Measurements from ENCODE around the gene EEIG1.
"Not testable (repeated sequence)": the region's sequence is repeated elsewhere in the genome, so short reads cannot be mapped to it uniquely, and the experiment has no call there.

The EEIG1 gene

GRCh38 chr9:127980706-127981558 lies at the start of gene EEIG1:
TSS of gene EEIG1 (minus strand) at chr9:127980989. CDS start at chr9:127980137, 852 bp downstream.
- DNase-seq: peak; percentile 98

- no peak for DNase-seq
These were observed 46.9 kb upstream of the EEIG1 start for GRCh38 chr9:128027705-128028104.

DNA sequence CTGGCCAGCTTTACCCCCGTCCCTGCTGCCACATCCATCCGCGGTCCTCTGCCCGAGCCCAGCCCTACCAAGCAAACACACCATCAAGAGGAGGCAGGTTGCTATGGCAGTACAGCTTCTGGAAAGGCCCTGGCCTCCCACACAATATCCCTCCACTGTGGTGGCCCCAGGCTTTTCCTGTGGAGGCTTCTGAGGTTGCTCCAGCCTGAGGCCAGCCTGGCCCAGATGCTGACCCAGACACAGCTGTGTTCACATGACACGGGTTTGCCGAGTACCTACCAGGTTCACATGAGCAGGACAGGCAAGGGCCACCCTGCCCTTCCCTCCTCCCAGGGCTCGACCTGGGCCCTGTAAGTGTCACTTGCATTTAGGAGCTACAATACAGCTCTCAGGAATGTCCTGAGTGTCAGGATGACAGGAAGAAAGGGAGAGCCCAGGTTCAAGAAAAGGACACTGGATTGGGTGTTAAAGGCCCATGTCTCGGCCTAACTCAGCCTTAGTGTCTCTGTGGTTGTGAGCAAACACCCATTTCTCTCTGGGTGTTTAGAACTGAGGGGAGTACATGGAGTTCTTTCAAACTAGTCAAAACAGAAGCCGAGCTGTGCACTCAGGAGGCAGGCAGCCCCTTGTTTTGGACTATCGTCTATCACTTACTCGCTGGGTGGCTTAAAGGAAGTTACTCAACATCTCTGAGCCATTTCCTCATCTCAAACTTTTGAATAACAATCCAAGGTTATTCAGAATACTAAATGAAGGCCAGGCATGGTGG lies 46.2 kb upstream of the EEIG1 start:
- peak; percentile 86 for DNase-seq

DNA sequence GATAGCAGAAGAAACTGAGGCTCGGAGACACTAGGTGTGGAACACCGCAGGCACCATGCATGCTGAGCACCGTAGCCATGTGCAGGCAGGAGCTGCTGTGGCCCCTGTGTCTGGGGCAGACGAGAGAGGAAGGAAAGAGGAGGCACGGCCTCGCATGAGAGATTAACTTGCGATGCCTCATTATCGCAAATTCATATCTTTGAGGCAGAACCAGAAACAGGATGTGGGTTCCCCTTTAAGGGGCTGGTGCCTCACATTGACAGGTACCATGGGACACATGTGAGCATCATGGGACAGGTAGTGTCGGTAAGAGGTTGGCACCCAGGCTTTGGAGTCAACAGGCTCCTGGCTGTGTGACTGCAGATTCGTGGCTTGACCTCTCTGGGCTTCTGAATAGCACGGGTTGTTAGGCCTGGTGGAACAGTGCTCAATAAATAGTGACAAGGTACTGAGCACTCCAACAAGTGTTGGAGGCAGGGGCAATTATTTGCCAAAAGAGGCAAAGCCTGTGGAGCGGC lies 45.5 kb upstream of the EEIG1 start:
- peak; percentile 88 for DNase-seq

GRCh38 chr9:128025736-128026135 lies 44.9 kb upstream of the EEIG1 start:
- peak; percentile 40 for DNase-seq

GRCh38 chr9:128024761-128025308 lies 44.0 kb upstream of the EEIG1 start:
- DNase-seq: no peak

DNA sequence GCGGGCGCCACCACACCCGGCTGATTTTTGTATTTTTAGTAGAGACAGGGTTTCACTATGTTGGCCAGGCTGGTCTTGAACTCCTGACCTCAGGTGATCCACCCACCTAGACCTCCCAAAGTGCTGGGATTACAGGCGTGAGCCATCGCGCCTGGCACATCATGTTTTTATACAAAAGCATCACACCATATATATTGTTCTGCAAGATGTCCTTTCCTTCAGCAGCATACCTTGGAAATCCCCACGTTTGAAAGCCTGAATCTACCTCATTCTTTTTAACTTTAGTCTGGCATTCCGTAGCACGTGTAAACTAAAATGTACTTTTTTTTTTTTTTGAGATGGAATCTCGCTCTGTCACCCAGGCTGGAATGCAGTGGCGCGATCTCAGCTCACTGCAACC lies 42.9 kb upstream of the EEIG1 start:
- DNase-seq: not testable (repeated sequence)

- no peak for DNase-seq
These were observed 42.1 kb upstream of the EEIG1 start for GRCh38 chr9:128022886-128023285.

DNA sequence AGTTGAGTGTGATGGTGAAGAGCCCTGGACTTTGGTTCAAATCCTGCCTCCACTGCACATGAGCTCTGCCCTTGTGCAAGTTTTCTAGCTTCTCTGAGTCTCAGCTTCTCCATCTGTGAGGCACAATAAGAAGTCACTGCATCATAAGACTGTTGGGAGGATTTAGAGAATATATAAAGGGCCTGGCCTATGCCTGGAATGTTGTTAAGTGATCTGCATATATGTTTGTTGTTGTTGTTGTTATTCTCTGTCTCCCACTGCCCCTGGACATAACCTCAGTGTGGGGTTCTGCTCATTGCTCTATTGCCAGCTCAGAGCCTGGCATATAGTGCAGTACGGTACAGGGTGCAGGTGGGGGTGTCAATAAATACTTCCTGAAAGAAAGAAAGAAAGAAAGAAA lies 40.3 kb upstream of the EEIG1 start:
- no peak for DNase-seq

DNA sequence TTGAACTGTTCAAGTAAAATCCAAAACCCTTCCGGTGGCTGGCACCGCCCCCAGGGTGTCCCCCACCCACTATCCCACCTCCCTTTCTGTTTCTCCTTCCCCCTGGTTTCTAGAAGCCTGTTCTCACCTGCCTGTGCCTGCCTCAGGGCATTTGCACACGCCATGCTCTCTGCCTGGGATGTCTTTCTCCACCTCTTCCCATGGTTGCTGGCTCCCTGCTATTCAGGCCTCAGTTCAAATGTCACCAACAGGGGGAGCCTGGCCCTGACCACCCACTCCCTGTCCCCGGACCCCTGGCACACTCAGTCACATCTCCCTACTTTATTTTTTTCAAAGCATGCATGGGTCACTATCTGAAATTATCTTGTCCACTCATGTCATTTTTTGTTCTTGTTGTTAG lies 39.9 kb upstream of the EEIG1 start:
- DNase-seq: no peak

GRCh38 chr9:128015696-128016095 lies 34.9 kb upstream of the EEIG1 start:
- DNase-seq: no peak

DNA sequence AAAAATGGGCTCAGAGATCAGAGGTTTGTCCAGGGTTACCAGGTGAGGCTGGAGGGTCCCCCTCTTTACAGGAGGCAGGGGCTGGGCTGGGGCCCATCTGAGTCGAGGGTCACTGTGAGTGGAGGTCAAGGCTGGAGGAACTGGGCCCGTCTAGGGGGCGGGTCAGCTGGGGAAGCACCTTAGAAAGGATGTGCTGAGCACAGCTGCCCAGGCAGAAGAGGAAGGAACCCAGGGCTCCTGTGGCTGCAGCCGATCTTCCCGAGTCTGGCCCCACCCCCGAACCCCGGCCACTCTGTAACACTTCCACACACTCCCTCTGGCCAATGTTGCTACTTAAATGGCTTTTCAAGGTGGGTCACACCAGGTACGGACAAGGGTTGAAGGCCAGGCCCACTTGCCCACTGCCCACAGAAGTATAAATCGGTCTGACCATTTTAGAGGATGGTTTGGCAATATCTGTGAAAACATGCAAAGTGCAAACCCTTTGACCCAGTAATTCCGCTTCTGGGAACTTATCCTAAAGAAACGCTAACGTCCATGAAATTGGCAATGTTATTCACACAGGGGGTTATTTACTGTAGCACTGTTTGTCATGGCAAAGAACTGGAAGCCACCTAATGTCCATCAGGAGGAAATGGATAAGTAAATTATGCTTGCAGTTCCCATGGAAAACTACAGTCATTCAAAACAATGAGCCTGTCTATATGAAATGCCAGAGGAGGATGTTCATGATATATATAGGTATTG lies 30.5 kb upstream of the EEIG1 start:
- DNase-seq: no peak

DNA sequence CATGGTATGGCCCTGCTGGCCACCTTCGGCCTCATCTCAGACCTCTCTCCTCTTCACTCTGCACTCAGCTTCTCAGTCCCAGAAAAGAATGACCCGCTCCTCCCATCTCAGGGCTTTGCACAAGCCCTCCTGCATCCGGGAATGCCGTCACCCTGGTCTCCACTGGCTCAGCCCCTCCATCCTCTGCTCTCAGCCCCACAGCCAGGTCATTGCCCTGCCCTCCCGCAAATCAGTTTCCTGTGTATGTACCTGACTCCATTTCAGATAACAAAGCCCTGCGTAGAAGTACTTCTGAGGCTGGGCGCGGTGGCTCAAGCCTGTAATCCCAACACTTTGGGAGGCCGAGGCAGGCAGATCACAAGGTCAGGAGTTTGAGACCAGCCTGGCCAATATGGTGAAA lies 28.9 kb upstream of the EEIG1 start:
- DNase-seq: no peak

DNA sequence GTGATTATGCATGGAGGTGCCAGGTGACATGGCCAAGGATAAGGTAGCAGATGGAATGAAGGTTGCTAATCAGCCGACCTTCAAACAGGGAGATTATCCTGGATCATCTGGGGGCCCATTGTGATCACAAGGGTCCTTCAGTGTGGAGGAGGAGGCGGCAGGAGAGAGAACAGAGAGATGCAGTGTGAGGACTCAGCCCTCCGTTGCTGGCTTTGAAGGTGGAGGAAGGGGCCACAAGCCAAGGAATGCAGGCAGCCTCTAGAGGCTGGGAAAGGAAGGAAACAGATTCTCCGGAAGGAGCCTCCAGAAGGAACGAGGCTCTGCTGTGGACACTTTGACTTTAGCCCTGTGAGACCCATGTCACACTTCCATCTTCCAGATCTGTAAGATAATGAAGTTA lies 27.4 kb upstream of the EEIG1 start:
- DNase-seq: no peak

DNA sequence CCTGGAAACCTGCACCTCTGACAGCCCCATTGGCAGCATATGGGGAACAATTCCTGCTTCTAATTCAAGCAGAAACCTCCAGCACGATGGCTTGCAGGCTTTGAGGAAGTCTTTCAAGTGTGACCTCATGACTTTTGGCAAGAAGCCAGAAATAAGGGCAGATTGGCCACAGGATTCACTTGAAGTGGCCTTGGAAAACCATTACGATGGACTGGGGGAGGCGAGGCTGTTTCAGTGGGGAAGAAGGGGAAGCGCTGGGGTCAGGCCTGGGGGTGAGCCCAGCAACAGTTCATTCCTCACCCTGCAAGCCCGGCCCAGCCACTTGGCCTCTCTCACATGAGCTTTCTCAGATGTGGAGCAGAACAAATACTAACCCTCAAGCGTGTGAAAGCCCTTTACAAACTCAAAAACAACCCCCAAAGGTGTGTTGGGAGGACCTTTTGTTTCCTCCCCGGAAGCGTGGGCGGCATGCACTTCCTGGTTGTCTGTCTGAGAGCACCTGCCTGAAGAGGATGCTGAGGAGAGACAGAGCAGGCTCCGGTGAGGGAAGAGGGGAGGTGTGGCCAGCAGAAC lies 26.9 kb upstream of the EEIG1 start:
- DNase-seq: peak; percentile 81

- DNase-seq: no peak
These were observed 25.7 kb upstream of the EEIG1 start for GRCh38 chr9:128006332-128006996.

DNA sequence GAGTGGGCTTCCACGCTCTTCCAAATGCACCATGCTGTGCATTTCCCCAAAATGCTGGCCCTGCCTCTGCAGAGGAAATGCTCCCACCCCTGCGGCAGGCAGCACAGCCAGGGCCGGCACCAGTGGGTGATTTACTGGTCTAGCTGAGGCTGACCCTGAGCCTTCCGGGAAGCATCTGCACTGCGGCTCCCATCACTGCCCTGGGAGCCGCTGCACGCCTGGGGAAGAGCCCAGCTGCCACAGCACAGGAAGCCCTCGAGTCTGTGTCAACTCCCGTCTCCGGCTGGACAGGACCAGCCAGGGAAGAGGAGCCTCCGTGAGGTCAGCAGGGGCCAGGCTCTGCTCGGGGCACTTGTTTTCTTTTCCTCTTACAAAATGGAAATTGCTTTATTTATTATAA lies 25.1 kb upstream of the EEIG1 start:
- no peak for DNase-seq

GRCh38 chr9:128003966-128004604 lies 23.3 kb upstream of the EEIG1 start:
- DNase-seq: no peak

- no peak for DNase-seq
These were observed 22.2 kb upstream of the EEIG1 start for GRCh38 chr9:128002959-128003358.

DNA sequence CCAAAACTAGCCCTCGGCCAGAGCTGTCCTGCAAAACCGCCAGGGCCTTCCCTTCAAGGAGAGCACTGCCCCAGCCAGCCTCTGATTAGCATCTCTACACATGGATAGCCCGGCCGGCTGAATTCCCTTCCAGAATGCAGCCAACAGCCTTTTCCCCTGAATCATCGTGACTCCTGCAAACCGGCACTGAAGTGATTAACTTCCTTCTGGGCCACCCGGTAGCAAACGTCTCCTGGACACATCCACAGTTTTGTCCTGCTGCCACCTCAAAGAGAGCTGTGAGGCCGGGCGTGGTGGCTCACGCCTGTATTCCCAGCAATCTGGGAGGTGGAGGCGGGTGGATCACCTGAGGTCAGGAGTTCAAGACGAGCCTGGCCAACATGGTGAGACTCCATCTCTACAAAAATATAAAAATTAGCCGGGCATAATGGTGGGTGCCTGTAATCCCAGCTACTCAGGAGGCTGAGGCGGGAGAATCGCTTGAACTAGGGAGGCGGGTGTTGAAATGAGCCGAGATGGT lies 21.1 kb upstream of the EEIG1 start:
- no peak for DNase-seq

DNA sequence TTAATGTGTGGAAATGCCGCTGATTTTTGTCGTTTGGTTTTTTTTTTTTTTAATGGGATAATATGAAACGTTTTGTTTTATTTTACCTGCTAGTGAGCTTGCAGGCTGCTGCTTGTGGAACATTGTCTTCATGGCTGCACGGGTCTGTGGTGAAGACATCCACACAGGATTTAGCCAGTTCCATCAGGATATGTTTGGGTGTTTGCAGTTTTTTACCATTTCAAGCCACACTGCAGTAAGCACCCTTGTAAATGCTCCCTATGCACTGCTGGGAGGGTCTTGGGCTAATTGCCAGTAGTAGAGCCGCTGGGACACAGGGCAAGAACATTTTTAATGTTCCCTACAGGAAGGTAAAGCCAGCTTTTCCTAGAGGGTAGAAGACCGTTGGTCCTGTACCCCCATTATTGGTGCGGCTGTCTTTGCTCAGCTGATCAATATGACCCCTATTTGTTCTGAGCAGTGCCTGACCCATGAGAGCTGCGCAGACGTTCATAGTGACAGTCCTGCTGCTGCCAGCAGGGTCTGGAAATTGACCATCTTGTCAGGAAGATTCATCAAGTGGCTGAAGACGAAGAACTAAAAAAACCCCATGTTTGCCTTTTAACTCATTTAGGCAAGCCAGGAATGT lies 20.5 kb upstream of the EEIG1 start:
- no peak for DNase-seq
